Measurements from ENCODE around the gene ALAS1. TPM values are rescaled to one million over a fixed set of nuclear protein-coding genes. Genes with fewer than 3 reads are reported as not detected.

Gene ALAS1
- total and polyA plus RNA-seq, 10 donors: 13.0 to 40.8 (median 32.8) TPM

GRCh38 chr3:52230889-52231499, 33.0 kb downstream of the ALAS1 start:
- Histone ChIP-seq H3K27ac (peak overlapping the region in 3 of 8 donors; percentile 36 to 51 (median 51)), H3K27me3 (replicated peaks in 1 of 7) (no peaks in the 10 kb centered on the region), H3K9me3 (no peaks in the 10 kb centered on the region), H3K4me3 (no peak overlapping the region), H3K36me3 (peaks cover 6 to 92% (median 54%) of the 10 kb centered on the region in 6 donors), H3K4me1 (peaks cover 3 to 75% (median 55%) of the 10 kb centered on the region in 6 donors)
- no peak for DNase-seq
- intact Hi-C loops (cut with DNase I; ENCODE audit: low total_unique reads): loop anchor here (5.0 kb wide), 1 partner anchor 106 kb away; no protein-coding TSS in a partner anchor
- 78 to 95% (median 92%) methylated on average over 11 to 16 of the region's 16 CpGs for WGBS, 5 donors
- TF ChIP-seq POLR2A (IDR thresholded peaks at IDR 0.05) (no peak), CTCF (IDR thresholded peaks at IDR 0.05 in 8 of 11, conservative IDR thresholded peaks at IDR 0.05 in 3 of 11) (no peak)

- H3K4me3 ChIP-seq: no peak overlapping the region
- peak; percentile 96 for DNase-seq
- H3K9me3 ChIP-seq: no peaks in the 10 kb centered on the region
- no peaks in the 10 kb centered on the region for H3K27me3 ChIP-seq (replicated peaks in 1 of 7)
- intact Hi-C loops (cut with DNase I; ENCODE audit: low total_unique reads): loop anchor here (5.0 kb wide), 1 partner anchor 106 kb away; no protein-coding TSS in a partner anchor
- TF ChIP-seq POLR2A (IDR thresholded peaks at IDR 0.05) (no peak), POLR2AphosphoS5 (IDR thresholded peaks at IDR 0.05) (peak; percentile 77 to 94 (median 86)), CTCF (IDR thresholded peaks at IDR 0.05 in 8 of 11, conservative IDR thresholded peaks at IDR 0.05 in 3 of 11) (peak; percentile 89 to 98 (median 94))
- peak overlapping the region in 3 of 8 donors; percentile 36 to 51 (median 51) for H3K27ac ChIP-seq
- 64 to 81% (median 64%) methylated on average over 20 to 34 of the region's 34 CpGs for WGBS, 5 donors
- peaks cover 6 to 92% (median 54%) of the 10 kb centered on the region in 6 donors for H3K36me3 ChIP-seq
- H3K4me1 ChIP-seq: peaks cover 7 to 75% (median 55%) of the 10 kb centered on the region in 6 donors
These were observed 33.7 kb downstream of the ALAS1 start for GRCh38 chr3:52231502-52232278.

GRCh38 chr3:52232279-52233107, 34.5 kb downstream of the ALAS1 start:
- peaks cover 6 to 85% (median 54%) of the 10 kb centered on the region in 6 donors for H3K36me3 ChIP-seq
- 84 to 86% (median 84%) methylated on average over 27 to 28 of the region's 28 CpGs for WGBS, 5 donors

More at GRCh38 chr3:52232279-52233107, 34.5 kb downstream of the ALAS1 start:
- no peaks in the 10 kb centered on the region for H3K27me3 ChIP-seq (replicated peaks in 1 of 7)
- H3K4me1 ChIP-seq: peaks cover 14 to 75% (median 57%) of the 10 kb centered on the region in 6 donors
- no peaks in the 10 kb centered on the region for H3K9me3 ChIP-seq
- H3K27ac ChIP-seq: peak overlapping the region in 3 of 8 donors; percentile 36 to 51 (median 51)
- TF ChIP-seq CTCF (IDR thresholded peaks at IDR 0.05 in 8 of 11, conservative IDR thresholded peaks at IDR 0.05 in 3 of 11): peak in 4 of 11 experiments; percentile 5 to 31 (median 20)
- no peak for TF ChIP-seq POLR2A (IDR thresholded peaks at IDR 0.05)
- intact Hi-C loops (cut with DNase I; ENCODE audit: low total_unique reads): loop anchor here (5.0 kb wide), 1 partner anchor 105 kb away; no protein-coding TSS in a partner anchor
- H3K4me3 ChIP-seq: no peak overlapping the region
- DNase-seq: no peak

Measured in spleen (tissue), 11 donors.